Spleen (tissue), 7 donors: ENCODE data around the gene CILP2.

Source experiments
- POLR2A ChIP-seq, 3 donors: fragments of 450-650 bp; IDR thresholded peaks; one replicate each; pipeline ENCODE4 v1.5.1; 2017; ENCODE audit warnings: antibody characterized with exemption in 3 of 3, mild to moderate bottlenecking in 1 of 3
- TF ChIP-seq, protein P1 (sequence below), 11 experiments: fragments of 200-600 bp in 7 of 11; fragments of 450-650 bp in 4 of 11; sonication (generic) in 4 of 11; IDR thresholded peaks in 8 of 11; conservative IDR thresholded peaks in 3 of 11; 1 replicate in 7 of 11; 2 replicates in 4 of 11; pipeline versions ENCODE4 v1.4.0 to v1.8.0; 2016 to 2021; ENCODE audit warnings: antibody characterized with exemption in 11 of 11, inconsistent platforms in 4 of 11, mild to moderate bottlenecking in 1 of 11
- donor health status: DM: no; HTN: no; CAD: no; lungs with moderate emphysema.
- donor health status: DM: no; HTN: no; CAD: no.
- donor health status: DM: no; HTN: no; CAD: no.

DNA sequence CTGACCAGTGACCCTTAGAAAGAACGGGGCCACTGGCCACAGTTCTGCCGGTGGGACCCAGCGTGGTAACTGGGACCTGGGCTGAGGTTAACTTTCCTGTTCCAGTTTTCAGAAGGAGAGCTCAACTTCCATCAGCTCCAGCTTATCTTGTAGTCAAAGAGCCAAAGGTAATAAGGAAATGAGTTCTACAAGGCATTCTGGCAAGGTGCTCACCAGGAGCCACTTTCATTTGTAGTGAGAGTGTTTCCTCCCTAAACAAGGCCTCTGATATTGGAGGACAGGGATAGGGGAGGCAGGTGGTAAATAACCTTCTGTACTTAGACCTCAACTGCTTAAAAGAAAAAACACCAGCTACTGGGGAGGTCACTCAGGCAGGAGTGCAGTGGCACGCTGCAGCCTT, 42.4 kb downstream of the CILP2 start:
- TF ChIP-seq, protein P1, sequence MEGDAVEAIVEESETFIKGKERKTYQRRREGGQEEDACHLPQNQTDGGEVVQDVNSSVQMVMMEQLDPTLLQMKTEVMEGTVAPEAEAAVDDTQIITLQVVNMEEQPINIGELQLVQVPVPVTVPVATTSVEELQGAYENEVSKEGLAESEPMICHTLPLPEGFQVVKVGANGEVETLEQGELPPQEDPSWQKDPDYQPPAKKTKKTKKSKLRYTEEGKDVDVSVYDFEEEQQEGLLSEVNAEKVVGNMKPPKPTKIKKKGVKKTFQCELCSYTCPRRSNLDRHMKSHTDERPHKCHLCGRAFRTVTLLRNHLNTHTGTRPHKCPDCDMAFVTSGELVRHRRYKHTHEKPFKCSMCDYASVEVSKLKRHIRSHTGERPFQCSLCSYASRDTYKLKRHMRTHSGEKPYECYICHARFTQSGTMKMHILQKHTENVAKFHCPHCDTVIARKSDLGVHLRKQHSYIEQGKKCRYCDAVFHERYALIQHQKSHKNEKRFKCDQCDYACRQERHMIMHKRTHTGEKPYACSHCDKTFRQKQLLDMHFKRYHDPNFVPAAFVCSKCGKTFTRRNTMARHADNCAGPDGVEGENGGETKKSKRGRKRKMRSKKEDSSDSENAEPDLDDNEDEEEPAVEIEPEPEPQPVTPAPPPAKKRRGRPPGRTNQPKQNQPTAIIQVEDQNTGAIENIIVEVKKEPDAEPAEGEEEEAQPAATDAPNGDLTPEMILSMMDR (IDR thresholded peaks at IDR 0.05 in 8 of 11, conservative IDR thresholded peaks at IDR 0.05 in 3 of 11): no peak
- no peak for TF ChIP-seq POLR2A (IDR thresholded peaks at IDR 0.05)
